ENCODE data around the gene CD40LG.

CD40LG gene

GRCh38 chrX:136694431-136695087 is 46.6 kb downstream of the CD40LG start:
- peak in 2 of 51 donors; percentile 2 to 35 for DNase-seq

DNA sequence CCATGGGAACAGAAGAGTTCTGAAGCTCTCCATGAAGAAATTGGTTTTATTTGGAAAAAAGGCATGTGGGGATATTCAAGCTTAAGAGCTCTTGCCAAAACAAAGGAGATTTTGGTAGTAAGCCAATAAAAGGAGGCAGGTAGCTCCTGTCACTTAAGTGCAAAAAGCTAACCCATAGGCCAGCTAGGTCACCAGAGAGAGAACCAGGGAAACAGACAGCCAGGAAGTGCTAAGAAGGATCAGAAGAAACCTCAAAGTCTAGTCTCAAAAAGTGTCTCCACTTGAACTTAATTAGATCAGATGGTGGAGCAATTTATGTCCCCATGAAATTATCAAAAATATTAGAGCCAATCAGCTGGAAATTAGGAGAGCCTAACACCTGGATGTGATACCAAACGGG is 49.2 kb downstream of the CD40LG start:
- no peak for DNase-seq

- DNase-seq = no peak
These were observed 60.4 kb downstream of the CD40LG start for GRCh38 chrX:136708348-136708747.

Data from hypothalamus (tissue), 51 donors.